B cell (primary cell): ENCODE data around the gene RNF215. TPM values are rescaled to one million over a fixed set of nuclear protein-coding genes. Genes with fewer than 3 reads are reported as not detected.

Source experiments
- ATAC-seq: fragments of 200-7000 bp; cut with Tn5 transposase; one replicate; pipeline ENCODE4 v1.10.0; 2021; ENCODE audit warnings: low read depth, mild to moderate bottlenecking, moderate number of reproducible peaks, moderate library complexity
- CTCF ChIA-PET: fragments of 350-600 bp; sonication (Branson Sonifier 250); formaldehyde crosslinking; loops from one replicate; lab custom pipeline; 2021; ENCODE audit warnings: antibody characterized with exemption, inconsistent platforms; lab: Charles Lee
- POLR2A ChIA-PET: fragments of 350-600 bp; sonication (Branson Sonifier 250); formaldehyde crosslinking; loops from one replicate; lab custom pipeline; 2021; ENCODE audit warnings: antibody characterized with exemption; lab: Charles Lee
- DNase-seq: peaks from one replicate; pipeline ENCODE4 v3.0.0; 2013
- H2AFZ ChIP-seq: 2 replicates; pipeline ENCODE4 v1.6.1; 2012; ENCODE audit warnings: mild to moderate bottlenecking, low read depth, low read length; ENCODE audit not compliant: insufficient read depth, poor library complexity, severe bottlenecking
- H3K27ac ChIP-seq, 2 donors: 1 replicate in 1 of 2; 2 replicates in 1 of 2; pipeline ENCODE4 v1.5.1; 2012 to 2013; ENCODE audit warnings: low read length in 2 of 2, mild to moderate bottlenecking in 2 of 2, moderate library complexity in 1 of 2
- H3K27me3 ChIP-seq, 4 experiments: fragments of 200-600 bp in 1 of 4; sonication (generic) in 1 of 4; replicated peaks in 1 of 4; 1 replicate in 2 of 4; 2 replicates in 2 of 4; pipeline versions ENCODE4 v1.6.1 to v1.7.0; 2013 to 2016; ENCODE audit warnings: low read length in 3 of 4, mild to moderate bottlenecking in 2 of 4, mixed read lengths in 1 of 4, moderate library complexity in 1 of 4; ENCODE audit not compliant: insufficient read depth in 4 of 4, control insufficient read depth in 3 of 4; ENCODE audit errors: control extremely low read depth in 1 of 4
- H3K36me3 ChIP-seq, 2 experiments: replicated peaks in 1 of 2; 1 replicate in 1 of 2; 2 replicates in 1 of 2; pipeline versions ENCODE4 v1.6.1 to v1.7.1; 2013; ENCODE audit warnings: low read length in 1 of 2; ENCODE audit not compliant: insufficient read depth in 2 of 2, control insufficient read depth in 1 of 2; ENCODE audit errors: control extremely low read depth in 1 of 2, extremely low read depth in 1 of 2
- H3K4me1 ChIP-seq, 2 donors: fragments of 200-600 bp in 1 of 2; sonication (generic) in 1 of 2; 1 replicate in 1 of 2; 2 replicates in 1 of 2; pipeline versions ENCODE4 v1.5.1 to v1.6.1; 2013 to 2017; ENCODE audit warnings: low read length in 2 of 2; ENCODE audit not compliant: control insufficient read depth in 2 of 2, insufficient read depth in 2 of 2
- H3K4me2 ChIP-seq: replicated peaks from 2 replicates; pipeline ENCODE3; 2012; ENCODE audit warnings: mild to moderate bottlenecking, low read depth, low read length; ENCODE audit not compliant: poor library complexity, severe bottlenecking
- H3K4me3 ChIP-seq, 5 experiments: fragments of 200-600 bp in 1 of 5; sonication (generic) in 1 of 5; 1 replicate in 3 of 5; 2 replicates in 2 of 5; pipeline versions ENCODE4 v1.5.1 to v1.7.0; 2011 to 2016; ENCODE audit warnings: low read length in 4 of 5, mild to moderate bottlenecking in 4 of 5, low read depth in 2 of 5, control low read depth in 1 of 5, moderate library complexity in 1 of 5; ENCODE audit not compliant: insufficient read depth in 1 of 5; ENCODE audit errors: control extremely low read depth in 1 of 5, extremely low read depth in 1 of 5
- H3K79me2 ChIP-seq: fragments of 200-600 bp; sonication (generic); one replicate; pipeline ENCODE4 v1.6.0; 2016; ENCODE audit warnings: low read length; ENCODE audit not compliant: control insufficient read depth, insufficient read depth
- H3K9ac ChIP-seq: fragments of 200-600 bp; sonication (generic); 2 replicates; pipeline ENCODE4 v1.6.1; 2017; ENCODE audit warnings: mild to moderate bottlenecking, low read length, moderate library complexity
- H3K9me3 ChIP-seq, 3 donors: one replicate each; pipeline versions ENCODE4 v1.6.1 to v1.7.1; 2013; ENCODE audit warnings: low read length in 2 of 3; ENCODE audit not compliant: control insufficient read depth in 2 of 3, insufficient read depth in 1 of 3; ENCODE audit errors: control extremely low read depth in 1 of 3
- H4K20me1 ChIP-seq: 2 replicates; pipeline ENCODE4 v1.6.0; 2012; ENCODE audit warnings: mild to moderate bottlenecking, low read length; ENCODE audit not compliant: insufficient read depth, control insufficient read depth, poor library complexity, severe bottlenecking
- H3K27ac Mint-ChIP-seq: one replicate; pipeline ENCODE4 v1.8.0; 2021; ENCODE audit warnings: mixed read lengths
- H3K27me3 Mint-ChIP-seq: one replicate; pipeline ENCODE4 v1.8.0; 2021; ENCODE audit warnings: mixed read lengths
- H3K4me1 Mint-ChIP-seq: one replicate; pipeline ENCODE4 v1.8.0; 2021; ENCODE audit warnings: mixed read lengths
- H3K4me3 Mint-ChIP-seq: one replicate; pipeline ENCODE4 v1.8.0; 2021; ENCODE audit warnings: mixed read lengths
- H3K9me3 Mint-ChIP-seq: one replicate; pipeline ENCODE4 v1.8.0; 2022; ENCODE audit warnings: mixed read lengths; ENCODE audit not compliant: insufficient read depth
- CTCF ChIP-seq: fragments of 200-600 bp; IDR thresholded peaks from one replicate; pipeline ENCODE4 v1.8.0; 2022; ENCODE audit warnings: antibody characterized with exemption, mild to moderate bottlenecking
- EZH2 ChIP-seq: IDR thresholded peaks from 2 replicates; pipeline ENCODE4 v1.6.1; 2012; ENCODE audit warnings: borderline replicate concordance, low read depth, mild to moderate bottlenecking, moderate library complexity, low read length; ENCODE audit not compliant: insufficient read depth, poor library complexity, severe bottlenecking
- WGBS: methylation state at CpG from one replicate; pipeline ENCODE4 v1.1.5; 2013; ENCODE audit warnings: missing lambda C conversion rate; ENCODE audit not compliant: insufficient coverage; 5-methylcytosine and 5-hydroxymethylcytosine counted together
- intact Hi-C: fragments of 100-400 bp; cut with micrococcal nuclease; formaldehyde crosslinking; loops from one replicate; pipeline ENCODE4 v1.10.0; 2022
- polyA plus RNA-seq: library from polyadenylated mRNA; depleted of rRNA; stranded (reverse); fragments of >200 nt; gene quantifications from 2 replicates; pipeline ENCODE4 v1.2.3, GENCODE V29; 2012
- total RNA-seq, 2 donors: library from RNA; stranded (reverse); fragments of 120-200 nt in 1 of 2; gene quantifications; 1 replicate in 1 of 2; 2 replicates in 1 of 2; pipeline versions ENCODE4 v1.2.3 to v1.2.4, GENCODE V29; 2013 to 2022

The RNF215 gene
- total and polyA plus RNA-seq, 2 donors (not counting 1 experiment from before 2014, with no cell fraction given) = 8.8 to 18.6 TPM

GRCh38 chr22:30348809-30349208 is 38.4 kb downstream of the RNF215 start:
- Mint-ChIP-seq H3K4me3 (no peak overlapping the region), H3K4me1 (peaks cover 30% of the 10 kb centered on the region), H3K9me3 (no peaks in the 10 kb centered on the region), H3K27ac (peak overlapping the region; percentile 17), H3K27me3 (no peaks in the 10 kb centered on the region)
- Histone ChIP-seq H3K9ac (no peak overlapping the region), H4K20me1 (peaks cover 88% of the 10 kb centered on the region), H3K4me1 (peaks cover 0 to 2% of the 10 kb centered on the region in 2 donors), H3K9me3 (no peaks in the 10 kb centered on the region), H3K79me2 (peaks cover 82% of the 10 kb centered on the region), H3K36me3 (peaks cover 31 to 89% of the 10 kb centered on the region in 2 experiments), H3K27me3 (no peaks in the 10 kb centered on the region), H3K4me2 (no peak overlapping the region), H3K27ac (no peak overlapping the region), H3K4me3 (no peak overlapping the region), H2AFZ (no peak overlapping the region)
- DNase-seq = no peak
- ChIA-PET POLR2A (no interaction called here), CTCF (interaction anchor here (0.7 to 12.3 kb wide), 4 partner anchors 11 to 61 kb away, joined by 3 to 169 read pairs (median 5); partner anchors contain the start of gene CASTOR1)
- intact Hi-C loops = no loop called here
- no peak for TF ChIP-seq CTCF
- TF ChIP-seq EZH2 = no peak
- WGBS = 61% methylated on average over 3 of the region's 4 CpGs
- no peak for ATAC-seq

- Histone ChIP-seq H3K9ac (no peak overlapping the region), H3K4me2 (no peak overlapping the region), H3K27ac (no peak overlapping the region), H3K79me2 (peaks cover 78% of the 10 kb centered on the region), H3K36me3 (peaks cover 31 to 90% of the 10 kb centered on the region in 2 experiments), H3K9me3 (no peaks in the 10 kb centered on the region), H3K4me3 (no peak overlapping the region), H3K27me3 (no peaks in the 10 kb centered on the region), H2AFZ (no peak overlapping the region), H4K20me1 (peaks cover 92% of the 10 kb centered on the region), H3K4me1 (no peaks in the 10 kb centered on the region)
- Mint-ChIP-seq H3K4me3 (no peak overlapping the region), H3K27ac (peak overlapping the region; percentile 17), H3K27me3 (no peaks in the 10 kb centered on the region), H3K9me3 (no peaks in the 10 kb centered on the region), H3K4me1 (peaks cover 27% of the 10 kb centered on the region)
- POLR2A ChIA-PET = no interaction called here
- no CpG with 5 or more reads among the region's 4 CpGs for WGBS
- intact Hi-C loops = no loop called here
- no peak for ATAC-seq
- CTCF ChIA-PET = interaction anchor here (1.2 to 12.3 kb wide), 3 partner anchors 8 to 60 kb away, joined by 3 to 169 read pairs (median 5); partner anchors contain the start of genes CASTOR1 and SF3A1
- no peak for DNase-seq
- TF ChIP-seq EZH2 (no peak), CTCF (no peak)
Observed at GRCh38 chr22:30348404-30348803, 38.8 kb downstream of the RNF215 start.
